HepG2 (cell line): Measurements from ENCODE around the gene STX5. TPM values are rescaled to one million over a fixed set of nuclear protein-coding genes. Genes with fewer than 3 reads are reported as not detected.

ENCODE experiments used
- DNMT3B ChIP-seq: conservative IDR thresholded peaks from 2 replicates; pipeline ENCODE4 v1.6.1; 2016; ENCODE audit warnings: missing biosample characterization, control low read depth
- ELF3 ChIP-seq: IDR thresholded peaks from 2 replicates; pipeline ENCODE4 v1.6.1; 2016; ENCODE audit warnings: missing genetic modification reagents, missing compliant biosample characterization
- HOXA9 ChIP-seq: sonication (generic); formaldehyde crosslinking; IDR thresholded peaks from 2 replicates; pipeline ENCODE4 v1.8.1; 2022; ENCODE audit warnings: missing genetic modification reagents, mild to moderate bottlenecking, moderate library complexity, borderline replicate concordance
- MAF1 ChIP-seq: sonication (generic); formaldehyde crosslinking; IDR thresholded peaks from 2 replicates; pipeline ENCODE4 v1.5.0; 2020; ENCODE audit warnings: missing genetic modification reagents, borderline replicate concordance
- NCOA5 ChIP-seq: sonication (generic); formaldehyde crosslinking; IDR thresholded peaks from 2 replicates; pipeline ENCODE4 v1.4.0; 2020; ENCODE audit warnings: missing genetic modification reagents
- RXRB ChIP-seq: IDR thresholded peaks from 2 replicates; pipeline ENCODE4 v1.6.1; 2016; ENCODE audit warnings: borderline replicate concordance, missing genetic modification reagents, missing compliant biosample characterization
- SKI ChIP-seq: fragments of 450-650 bp; IDR thresholded peaks from one replicate; pipeline ENCODE4 v1.6.1; 2018; ENCODE audit warnings: mild to moderate bottlenecking; ENCODE audit not compliant: partially characterized antibody
- ZBTB14 ChIP-seq: sonication (generic); formaldehyde crosslinking; IDR thresholded peaks from 2 replicates; pipeline ENCODE4 v1.4.0; 2020; ENCODE audit warnings: missing genetic modification reagents
- ZFY ChIP-seq: sonication (generic); formaldehyde crosslinking; IDR thresholded peaks from 2 replicates; pipeline ENCODE4 v1.4.0; 2020; ENCODE audit warnings: missing genetic modification reagents
- ZHX1 ChIP-seq: sonication (generic); formaldehyde crosslinking; IDR thresholded peaks from 2 replicates; pipeline ENCODE4 v1.8.1; 2022; ENCODE audit warnings: low read depth, mild to moderate bottlenecking, missing genetic modification reagents
- ZMAT5 ChIP-seq: sonication (generic); formaldehyde crosslinking; IDR thresholded peaks from 2 replicates; pipeline ENCODE4 v1.5.0; 2020; ENCODE audit warnings: mild to moderate bottlenecking, low read depth, missing genetic modification reagents, borderline replicate concordance
- ZNF124 ChIP-seq: sonication (generic); formaldehyde crosslinking; IDR thresholded peaks from 2 replicates; pipeline ENCODE4 v1.4.0; 2020; ENCODE audit warnings: missing genetic modification reagents
- ZNF136 ChIP-seq: sonication (generic); formaldehyde crosslinking; IDR thresholded peaks from 2 replicates; pipeline ENCODE4 v1.8.1; 2022; ENCODE audit warnings: low read depth, mild to moderate bottlenecking, moderate library complexity, missing genetic modification reagents
- ZNF761 ChIP-seq: sonication (generic); formaldehyde crosslinking; conservative IDR thresholded peaks from 2 replicates; pipeline ENCODE4 v1.4.0; 2020; ENCODE audit warnings: mild to moderate bottlenecking, missing genetic modification reagents
- polyA plus RNA-seq, 8 experiments: library from polyadenylated mRNA; depleted of rRNA in 3 of 8; stranded (reverse) in 7 of 8; unstranded in 1 of 8; fragments of >200 nt; fragmentation: Illumina TruSeq in 4 of 8; extraction: Trizol in 4 of 8; gene quantifications; 2 replicates each; pipeline versions ENCODE4 v1.2.1 to v1.2.3, GENCODE V29; 2011 to 2016; ENCODE audit warnings: low read depth in 4 of 8, missing spikeins in 1 of 8, mixed read lengths in 1 of 8; ENCODE audit not compliant: insufficient read depth in 1 of 8
- total RNA-seq, 5 experiments: library from RNA; depleted of rRNA; stranded (reverse); fragments of >200 nt; fragmentation: Illumina TruSeq; extraction: Trizol; gene quantifications; 2 replicates each; pipeline ENCODE4 v1.2.3, GENCODE V29; 2016; ENCODE audit warnings: low read depth in 1 of 5
- TF ChIP-seq, protein P1 (sequence below), 2 experiments: fragments of 450-650 bp in 1 of 2; sonication (generic) in 1 of 2; formaldehyde crosslinking in 1 of 2; IDR thresholded peaks; 2 replicates each; pipeline versions ENCODE4 v1.6.1 to v1.8.0; 2016 to 2022; ENCODE audit warnings: antibody characterized with exemption in 1 of 2, mild to moderate bottlenecking in 1 of 2, missing genetic modification reagents in 1 of 2

The STX5 gene
- total and polyA plus RNA-seq, 2 of the 13 experiments (the other 11 are each of a cell fraction or from before 2014, with no cell fraction given): 26.9 to 30.0 TPM

DNA sequence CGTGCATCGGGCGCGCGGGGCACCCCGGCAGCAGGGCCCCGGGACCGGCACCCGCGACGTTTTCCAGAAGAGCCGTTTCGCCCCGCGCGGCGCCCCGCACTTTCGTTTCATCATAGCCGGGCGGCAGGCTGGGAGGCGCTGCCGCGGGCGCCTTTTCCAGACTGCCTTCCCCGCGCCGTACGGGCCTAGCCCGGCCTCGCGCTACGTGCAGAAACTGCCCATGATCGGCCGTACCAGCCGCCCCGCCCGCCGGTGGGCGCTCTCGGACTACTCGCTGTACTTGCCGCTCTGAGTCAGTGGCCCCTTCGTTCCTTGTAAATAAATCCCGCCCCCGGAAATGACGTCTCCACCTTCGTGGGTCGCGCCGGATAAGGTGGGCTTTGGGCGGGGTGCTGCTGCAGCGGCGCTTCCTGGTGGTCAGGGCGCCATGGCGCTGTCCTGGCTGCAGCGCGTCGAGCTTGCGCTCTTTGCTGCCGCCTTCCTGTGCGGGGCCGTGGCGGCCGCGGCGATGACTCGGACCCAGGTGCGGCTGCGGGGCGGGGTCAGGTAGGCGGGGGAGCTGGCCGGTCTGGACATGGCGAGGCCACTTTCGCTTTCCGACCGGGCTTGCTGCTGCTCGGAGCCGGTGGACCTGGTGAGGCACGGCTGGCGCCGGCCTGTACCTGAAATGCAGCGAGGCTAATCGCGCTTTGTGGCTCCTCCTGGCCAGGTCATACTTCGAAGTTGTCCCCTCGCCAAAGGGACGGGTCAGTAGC is 44.7 kb downstream of the STX5 start, which contains the start of gene TMEM179B (continued):
- TF ChIP-seq, protein P1, sequence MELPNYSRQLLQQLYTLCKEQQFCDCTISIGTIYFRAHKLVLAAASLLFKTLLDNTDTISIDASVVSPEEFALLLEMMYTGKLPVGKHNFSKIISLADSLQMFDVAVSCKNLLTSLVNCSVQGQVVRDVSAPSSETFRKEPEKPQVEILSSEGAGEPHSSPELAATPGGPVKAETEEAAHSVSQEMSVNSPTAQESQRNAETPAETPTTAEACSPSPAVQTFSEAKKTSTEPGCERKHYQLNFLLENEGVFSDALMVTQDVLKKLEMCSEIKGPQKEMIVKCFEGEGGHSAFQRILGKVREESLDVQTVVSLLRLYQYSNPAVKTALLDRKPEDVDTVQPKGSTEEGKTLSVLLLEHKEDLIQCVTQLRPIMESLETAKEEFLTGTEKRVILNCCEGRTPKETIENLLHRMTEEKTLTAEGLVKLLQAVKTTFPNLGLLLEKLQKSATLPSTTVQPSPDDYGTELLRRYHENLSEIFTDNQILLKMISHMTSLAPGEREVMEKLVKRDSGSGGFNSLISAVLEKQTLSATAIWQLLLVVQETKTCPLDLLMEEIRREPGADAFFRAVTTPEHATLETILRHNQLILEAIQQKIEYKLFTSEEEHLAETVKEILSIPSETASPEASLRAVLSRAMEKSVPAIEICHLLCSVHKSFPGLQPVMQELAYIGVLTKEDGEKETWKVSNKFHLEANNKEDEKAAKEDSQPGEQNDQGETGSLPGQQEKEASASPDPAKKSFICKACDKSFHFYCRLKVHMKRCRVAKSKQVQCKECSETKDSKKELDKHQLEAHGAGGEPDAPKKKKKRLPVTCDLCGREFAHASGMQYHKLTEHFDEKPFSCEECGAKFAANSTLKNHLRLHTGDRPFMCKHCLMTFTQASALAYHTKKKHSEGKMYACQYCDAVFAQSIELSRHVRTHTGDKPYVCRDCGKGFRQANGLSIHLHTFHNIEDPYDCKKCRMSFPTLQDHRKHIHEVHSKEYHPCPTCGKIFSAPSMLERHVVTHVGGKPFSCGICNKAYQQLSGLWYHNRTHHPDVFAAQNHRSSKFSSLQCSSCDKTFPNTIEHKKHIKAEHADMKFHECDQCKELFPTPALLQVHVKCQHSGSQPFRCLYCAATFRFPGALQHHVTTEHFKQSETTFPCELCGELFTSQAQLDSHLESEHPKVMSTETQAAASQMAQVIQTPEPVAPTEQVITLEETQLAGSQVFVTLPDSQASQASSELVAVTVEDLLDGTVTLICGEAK (IDR thresholded peaks at IDR 0.05): peak; percentile 46; the same call in 1 of the 2 replicates
- TF ChIP-seq, protein P1 (CRISPR knock-in tag; IDR thresholded peaks at IDR 0.05): peak; percentile 72; the same call in 1 of the 2 replicates
- TF ChIP-seq ZNF136 (CRISPR knock-in tag) (no peak; the same call in 1 of the 2 replicates), ZFY (peak; percentile 90), ZMAT5 (CRISPR knock-in tag) (no peak), HOXA9 (CRISPR knock-in tag) (0 out of 2 replicates have a peak, but pooled peaks have one; percentile 18), ZNF124 (CRISPR knock-in tag) (peak; percentile 80; the same call in 1 of the 2 replicates), ZNF761 (peak; percentile 83), ZBTB14 (CRISPR knock-in tag) (0 out of 2 replicates have a peak, but pooled peaks have one; percentile 19), MAF1 (CRISPR knock-in tag) (peak; percentile 69), SKI (no peak), RXRB (CRISPR knock-in tag) (peak; percentile 75; the same call in 1 of the 2 replicates), DNMT3B (CRISPR knock-in tag) (no peak), NCOA5 (no peak), ZHX1 (CRISPR knock-in tag) (peak; percentile 81), ELF3 (CRISPR knock-in tag) (peak; percentile 97)
